ENCODE measurements around the gene GSC.

- TF ChIP-seq CTCF (IDR thresholded peaks at IDR 0.05 in 4 of 5, conservative IDR thresholded peaks at IDR 0.05 in 1 of 5) (no peak), POLR2A (IDR thresholded peaks at IDR 0.05) (peak in 1 of 2 donors; percentile 38)
These were observed at the start of gene GSC for GRCh38 chr14:94769391-94770250.

Measured in gastrocnemius medialis (tissue), 4 donors.